Skeletal muscle tissue (tissue), 4 donors: Measurements from ENCODE around the gene SGSH. TPM values are rescaled to one million over a fixed set of nuclear protein-coding genes. Genes with fewer than 3 reads are reported as not detected.

ENCODE experiments used
- H3K27ac ChIP-seq: one replicate; pipeline ENCODE4 v1.7.0; 2013; ENCODE audit warnings: mild to moderate bottlenecking, low read depth, low read length, inconsistent platforms
- H3K27me3 ChIP-seq, 3 donors: one replicate each; pipeline ENCODE4 v1.7.0; 2013; ENCODE audit warnings: low read length in 3 of 3; ENCODE audit not compliant: control insufficient read depth in 3 of 3, insufficient read depth in 3 of 3
- H3K36me3 ChIP-seq, 3 donors: one replicate each; pipeline ENCODE4 v1.7.0; 2013; ENCODE audit warnings: low read length in 3 of 3; ENCODE audit not compliant: control insufficient read depth in 3 of 3, insufficient read depth in 3 of 3
- H3K4me1 ChIP-seq, 3 donors: one replicate each; pipeline ENCODE4 v1.7.0; 2013; ENCODE audit warnings: low read length in 3 of 3, mild to moderate bottlenecking in 3 of 3; ENCODE audit not compliant: control insufficient read depth in 3 of 3, insufficient read depth in 3 of 3
- H3K4me3 ChIP-seq, 3 donors: one replicate each; pipeline ENCODE4 v1.7.0; 2013; ENCODE audit warnings: low read length in 3 of 3
- H3K9ac ChIP-seq, 3 donors: one replicate each; pipeline ENCODE4 v1.7.0; 2013; ENCODE audit warnings: low read length in 3 of 3, mild to moderate bottlenecking in 3 of 3, moderate library complexity in 2 of 3, low read depth in 1 of 3
- H3K9me3 ChIP-seq, 3 donors: one replicate each; pipeline ENCODE4 v1.7.0; 2013; ENCODE audit warnings: low read length in 3 of 3; ENCODE audit not compliant: control insufficient read depth in 3 of 3
- total RNA-seq: library from RNA; depleted of rRNA; stranded (reverse); fragments of >200 nt; gene quantifications from one replicate; pipeline ENCODE4 v1.2.3, GENCODE V29; 2014
- donor health status: Osteomylitis.

The SGSH gene
- total RNA-seq, 1 donor from 2014 or later: 6.3 TPM

DNA sequence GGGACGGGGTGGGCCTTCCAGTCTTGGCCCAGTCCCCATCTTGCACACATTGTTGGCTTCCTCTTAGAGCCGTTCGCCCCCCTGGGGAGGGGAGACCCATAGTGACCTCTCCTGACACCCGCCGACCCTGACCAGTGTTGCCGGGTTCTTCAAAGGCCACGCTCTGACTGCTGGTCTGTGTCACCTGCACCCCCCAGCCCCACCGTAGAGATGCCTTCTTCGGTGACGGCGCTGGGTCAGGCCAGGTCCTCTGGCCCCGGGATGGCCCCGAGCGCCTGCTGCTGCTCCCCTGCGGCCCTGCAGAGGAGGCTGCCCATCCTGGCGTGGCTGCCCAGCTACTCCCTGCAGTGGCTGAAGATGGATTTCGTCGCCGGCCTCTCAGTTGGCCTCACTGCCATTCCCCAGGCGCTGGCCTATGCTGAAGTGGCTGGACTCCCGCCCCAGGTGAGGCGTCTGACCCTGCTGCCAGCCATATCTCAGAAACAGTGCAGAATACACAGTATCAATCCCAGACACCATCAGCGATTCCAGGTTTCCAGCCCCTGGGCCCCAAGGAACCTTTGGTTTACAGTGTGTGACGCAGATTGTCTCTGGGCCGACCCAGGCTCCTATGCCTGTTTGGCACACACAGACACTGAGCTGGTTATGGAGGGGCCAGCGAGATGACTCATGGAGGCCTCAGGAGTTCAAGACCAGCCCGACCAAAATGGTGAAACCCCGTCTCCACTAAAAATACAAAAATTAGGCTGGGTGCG, 1.4 kb upstream of the SGSH start:
- Histone ChIP-seq H3K27ac (no peak overlapping the region), H3K36me3 (peaks cover 10 to 17% (median 12%) of the 10 kb centered on the region in 3 donors), H3K9me3 (no peaks in the 10 kb centered on the region), H3K27me3 (no peaks in the 10 kb centered on the region), H3K4me1 (peaks cover 18 to 38% (median 32%) of the 10 kb centered on the region in 3 donors), H3K9ac (peak overlapping the region in 2 of 3 donors; percentile 73 to 77), H3K4me3 (peak overlapping the region; percentile 56 to 88 (median 83))

DNA sequence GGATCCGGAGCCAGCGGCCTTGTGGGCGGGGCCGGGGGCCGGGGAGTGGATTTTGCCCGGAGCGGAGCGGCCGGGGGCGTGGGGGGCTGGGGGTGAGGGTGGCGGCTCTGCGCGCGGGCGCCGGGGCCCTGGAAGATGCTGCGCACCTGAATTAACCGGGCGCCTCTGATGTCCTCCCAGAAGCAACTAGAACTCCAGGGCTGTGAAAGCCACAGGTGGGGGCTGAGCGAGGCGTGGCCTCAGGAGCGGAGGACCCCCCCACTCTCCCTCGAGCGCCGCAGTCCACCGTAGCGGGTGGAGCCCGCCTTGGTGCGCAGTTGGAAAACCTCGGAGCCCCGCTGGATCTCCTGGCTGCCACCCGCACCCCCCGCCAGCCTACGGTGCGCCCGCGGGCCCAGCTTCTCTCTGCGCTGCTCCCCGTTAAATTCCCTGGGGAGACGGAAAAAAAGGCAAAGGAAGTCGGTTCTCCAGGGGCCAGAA, 643 bp upstream of the SGSH start:
- peaks cover 18 to 38% (median 32%) of the 10 kb centered on the region in 3 donors for H3K4me1 ChIP-seq
- H3K4me3 ChIP-seq: peak overlapping the region; percentile 56 to 88 (median 83)
- no peaks in the 10 kb centered on the region for H3K9me3 ChIP-seq
- H3K27me3 ChIP-seq: no peaks in the 10 kb centered on the region
- peak overlapping the region in 2 of 3 donors; percentile 84 to 93 for H3K9ac ChIP-seq
- H3K27ac ChIP-seq: peak overlapping the region; percentile 81
- peaks cover 11 to 20% (median 18%) of the 10 kb centered on the region in 3 donors for H3K36me3 ChIP-seq

DNA sequence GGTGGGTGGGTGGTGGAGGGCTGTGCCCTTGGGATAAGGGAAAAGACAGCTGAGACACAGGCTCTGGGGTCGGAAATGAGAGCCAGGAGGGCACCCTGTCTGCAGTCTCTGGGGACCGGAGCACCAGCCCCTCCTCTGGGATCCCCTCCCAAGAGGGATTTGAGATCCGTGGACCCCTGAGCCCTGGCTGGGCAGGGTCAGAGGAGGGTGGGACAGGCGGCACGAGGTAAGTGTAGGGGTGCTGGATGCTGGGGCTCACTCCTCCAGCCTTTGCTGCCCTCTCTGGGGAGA, 425 bp downstream of the SGSH start:
- Histone ChIP-seq H3K4me3 (peak overlapping the region; percentile 83 to 88 (median 83)), H3K4me1 (peaks cover 18 to 38% (median 32%) of the 10 kb centered on the region in 3 donors), H3K9ac (peak overlapping the region; percentile 84 to 93 (median 85)), H3K36me3 (peaks cover 14 to 22% (median 20%) of the 10 kb centered on the region in 3 donors), H3K27me3 (no peaks in the 10 kb centered on the region), H3K9me3 (no peaks in the 10 kb centered on the region), H3K27ac (peak overlapping the region; percentile 81)

DNA sequence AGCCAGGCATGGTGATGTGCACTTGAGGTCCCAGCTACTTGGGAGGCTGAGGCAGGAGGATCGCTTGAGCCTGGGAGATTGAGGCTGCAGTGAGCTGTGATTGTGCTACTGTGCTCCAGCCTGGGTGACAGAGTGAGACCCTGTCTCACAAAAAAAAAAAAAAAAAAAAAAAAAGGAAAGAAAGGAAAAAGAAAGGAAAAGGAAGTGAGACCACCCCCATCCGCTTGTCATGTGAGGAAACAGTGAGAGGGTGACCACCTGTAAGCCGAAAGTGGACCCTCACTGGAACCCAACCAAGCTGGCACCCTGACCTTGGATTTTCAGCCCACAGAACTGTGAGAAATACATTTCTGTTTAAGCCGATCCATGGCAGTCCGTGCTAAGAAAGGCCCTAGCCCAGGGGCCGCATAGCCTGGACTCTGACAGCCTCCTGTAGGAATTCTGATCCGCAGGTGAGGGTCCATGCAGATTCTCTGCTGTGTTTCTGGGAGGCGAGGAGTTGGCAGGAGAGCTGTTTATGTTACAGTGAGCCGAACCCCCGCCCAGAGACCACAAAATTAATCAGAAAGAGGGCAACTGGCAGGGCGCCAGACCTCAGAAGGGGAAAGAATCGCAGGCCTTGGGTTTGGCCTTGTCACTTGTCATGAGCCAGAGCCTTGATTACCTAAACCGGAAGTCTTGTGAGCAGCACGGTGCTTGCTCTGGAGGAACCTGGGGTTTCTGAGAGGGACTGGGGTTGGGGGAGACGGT, 945 bp downstream of the SGSH start:
- no peaks in the 10 kb centered on the region for H3K9me3 ChIP-seq
- H3K9ac ChIP-seq: peak overlapping the region; percentile 84 to 93 (median 85)
- peak overlapping the region; percentile 83 to 88 (median 83) for H3K4me3 ChIP-seq
- peaks cover 18 to 34% (median 30%) of the 10 kb centered on the region in 3 donors for H3K4me1 ChIP-seq
- peaks cover 19 to 27% (median 20%) of the 10 kb centered on the region in 3 donors for H3K36me3 ChIP-seq
- peak overlapping the region; percentile 81 for H3K27ac ChIP-seq
- H3K27me3 ChIP-seq: no peaks in the 10 kb centered on the region

DNA sequence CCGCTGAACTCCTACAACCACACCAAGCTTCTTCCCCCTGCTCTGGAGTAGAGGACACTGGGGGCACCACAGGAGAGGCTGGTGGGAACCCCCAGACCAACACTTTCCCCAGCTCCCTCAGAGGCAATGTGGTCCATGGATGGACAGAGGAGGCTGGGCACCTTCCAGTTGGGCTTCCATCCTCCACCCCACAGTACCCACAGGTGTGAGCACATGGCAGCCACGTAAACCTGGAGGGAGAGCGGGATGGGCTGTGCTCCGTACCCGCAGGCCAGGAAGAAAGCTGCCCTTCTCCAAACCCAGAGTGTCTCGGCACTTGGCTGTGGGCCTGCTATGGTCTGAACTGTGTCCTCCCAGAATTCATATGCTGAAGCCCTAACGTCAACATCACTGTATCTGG, 1.7 kb downstream of the SGSH start:
- Histone ChIP-seq H3K36me3 (peaks cover 20 to 30% (median 21%) of the 10 kb centered on the region in 3 donors), H3K4me3 (no peak overlapping the region), H3K4me1 (peaks cover 13 to 27% (median 22%) of the 10 kb centered on the region in 3 donors), H3K9ac (no peak overlapping the region), H3K27me3 (no peaks in the 10 kb centered on the region), H3K27ac (no peak overlapping the region), H3K9me3 (no peaks in the 10 kb centered on the region)

DNA sequence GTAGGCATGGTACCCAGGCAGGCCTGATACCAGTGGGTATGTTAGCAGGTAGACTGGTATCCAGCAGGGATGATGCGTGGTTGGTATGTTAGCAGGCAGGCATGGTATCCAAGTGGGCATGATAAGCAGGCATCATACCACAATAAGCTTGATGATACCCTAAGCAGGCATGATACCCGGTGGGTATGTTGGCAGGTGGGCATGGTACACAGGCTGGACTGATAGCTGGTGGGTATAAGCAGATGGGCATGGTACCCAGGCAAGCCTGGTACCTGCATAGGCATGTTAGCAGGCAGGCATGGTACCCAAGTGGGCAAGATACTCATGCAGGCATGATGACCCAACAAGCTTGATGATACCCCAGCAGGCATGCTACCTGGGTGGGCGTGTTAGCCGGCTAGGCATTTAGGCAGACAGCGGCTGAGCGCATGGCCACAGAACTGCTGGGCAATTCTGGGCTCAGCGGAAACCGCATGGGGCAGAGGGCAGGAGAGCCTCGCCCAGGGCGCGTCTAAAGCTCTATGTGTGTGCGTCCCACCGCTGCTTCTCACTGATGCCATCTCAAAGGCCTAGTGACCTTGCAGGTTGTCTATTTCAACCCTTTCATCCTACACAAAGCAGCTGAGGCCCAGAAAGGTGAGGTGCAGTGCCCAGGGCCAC, 2.3 kb downstream of the SGSH start:
- Histone ChIP-seq H3K4me3 (no peak overlapping the region), H3K9me3 (no peaks in the 10 kb centered on the region), H3K27ac (no peak overlapping the region), H3K4me1 (peaks cover 13 to 21% (median 17%) of the 10 kb centered on the region in 3 donors), H3K9ac (no peak overlapping the region), H3K27me3 (no peaks in the 10 kb centered on the region), H3K36me3 (peaks cover 20 to 30% (median 21%) of the 10 kb centered on the region in 3 donors)

DNA sequence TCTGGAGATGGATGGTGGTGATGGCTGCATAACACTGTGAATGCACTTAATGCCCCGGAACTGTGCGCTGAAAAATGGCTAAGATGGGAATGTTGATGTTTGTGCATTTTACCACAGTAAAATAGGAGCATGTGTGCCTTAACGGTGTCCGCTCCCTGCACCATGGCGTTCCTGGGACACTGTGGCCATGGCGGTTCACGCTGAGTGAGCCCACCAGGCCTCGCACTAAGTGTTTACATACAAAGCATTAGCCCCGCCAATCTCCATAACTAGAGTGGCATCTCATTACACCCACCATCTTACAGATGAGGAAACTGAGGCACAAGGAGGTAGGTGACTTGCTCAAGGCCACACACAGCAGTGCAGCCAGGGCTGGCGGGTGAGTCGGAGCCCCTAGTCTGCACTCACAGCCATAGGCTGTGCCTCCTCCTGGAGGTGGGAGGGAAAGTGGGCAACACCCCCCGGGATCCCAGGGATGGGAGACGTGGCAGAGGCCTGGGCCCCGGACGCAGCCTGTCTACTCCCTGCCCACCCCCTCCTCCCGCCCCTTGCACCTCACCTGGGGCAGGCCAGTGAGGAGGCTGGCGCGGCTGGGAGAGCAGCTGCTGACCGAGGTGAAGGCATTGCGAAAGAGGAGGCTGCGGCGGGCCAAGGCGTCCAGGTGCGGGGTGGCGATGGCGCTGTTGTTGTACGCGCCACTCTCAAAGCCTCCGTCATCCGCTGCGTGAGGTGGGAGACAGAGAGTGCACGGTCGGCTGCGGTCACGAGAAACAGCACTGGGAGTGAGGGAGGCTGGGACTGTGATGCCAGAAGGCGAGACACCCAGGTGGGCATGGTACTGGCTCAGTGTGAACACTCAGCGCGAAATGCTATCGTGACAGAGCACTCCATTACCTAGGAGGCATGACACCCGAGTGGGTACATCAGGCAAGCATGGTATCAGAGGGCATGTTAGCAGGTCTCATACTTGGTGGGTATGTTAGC, 3.4 kb downstream of the SGSH start:
- Histone ChIP-seq H3K9ac (no peak overlapping the region), H3K9me3 (no peaks in the 10 kb centered on the region), H3K36me3 (peaks cover 25 to 37% (median 26%) of the 10 kb centered on the region in 3 donors), H3K4me1 (peaks cover 13 to 21% (median 17%) of the 10 kb centered on the region in 3 donors), H3K27ac (no peak overlapping the region), H3K4me3 (no peak overlapping the region), H3K27me3 (no peaks in the 10 kb centered on the region)

DNA sequence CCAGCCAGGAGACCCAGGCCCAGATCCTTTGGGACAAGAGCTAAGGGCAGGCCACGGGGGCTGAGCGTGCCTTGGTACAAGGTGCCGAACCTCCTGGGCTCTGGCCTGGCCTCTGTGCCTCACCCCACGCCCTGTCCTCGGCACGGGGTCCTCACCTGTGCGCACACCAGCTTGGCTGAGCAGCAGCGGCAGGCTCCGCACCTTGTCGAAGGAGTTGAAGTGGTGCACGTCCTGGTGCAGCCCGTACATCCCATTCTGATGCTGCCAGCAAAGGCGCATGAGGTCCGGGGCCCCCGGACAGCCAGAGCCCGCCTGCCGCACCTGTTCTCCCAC, 5.3 kb downstream of the SGSH start:
- peaks cover 43 to 55% (median 45%) of the 10 kb centered on the region in 3 donors for H3K36me3 ChIP-seq

More for the DNA sequence above, 5.3 kb downstream of the SGSH start:
- H3K4me3 ChIP-seq: no peak overlapping the region
- no peak overlapping the region for H3K9ac ChIP-seq
- H3K27ac ChIP-seq: no peak overlapping the region
- no peaks in the 10 kb centered on the region for H3K9me3 ChIP-seq
- H3K4me1 ChIP-seq: peaks cover 7 to 13% (median 8%) of the 10 kb centered on the region in 3 donors
- no peaks in the 10 kb centered on the region for H3K27me3 ChIP-seq
